GM19025 (cell line): Measurements from ENCODE around the gene CYP46A1.

ENCODE experiments used
- ATAC-seq: cut with Tn5 transposase; IDR thresholded peaks from one replicate; pipeline ENCODE4 v1.9.1; 2021; ENCODE audit warnings: mild to moderate bottlenecking, low read depth, moderate library complexity; ENCODE audit not compliant: unreplicated experiment

Gene CYP46A1

DNA sequence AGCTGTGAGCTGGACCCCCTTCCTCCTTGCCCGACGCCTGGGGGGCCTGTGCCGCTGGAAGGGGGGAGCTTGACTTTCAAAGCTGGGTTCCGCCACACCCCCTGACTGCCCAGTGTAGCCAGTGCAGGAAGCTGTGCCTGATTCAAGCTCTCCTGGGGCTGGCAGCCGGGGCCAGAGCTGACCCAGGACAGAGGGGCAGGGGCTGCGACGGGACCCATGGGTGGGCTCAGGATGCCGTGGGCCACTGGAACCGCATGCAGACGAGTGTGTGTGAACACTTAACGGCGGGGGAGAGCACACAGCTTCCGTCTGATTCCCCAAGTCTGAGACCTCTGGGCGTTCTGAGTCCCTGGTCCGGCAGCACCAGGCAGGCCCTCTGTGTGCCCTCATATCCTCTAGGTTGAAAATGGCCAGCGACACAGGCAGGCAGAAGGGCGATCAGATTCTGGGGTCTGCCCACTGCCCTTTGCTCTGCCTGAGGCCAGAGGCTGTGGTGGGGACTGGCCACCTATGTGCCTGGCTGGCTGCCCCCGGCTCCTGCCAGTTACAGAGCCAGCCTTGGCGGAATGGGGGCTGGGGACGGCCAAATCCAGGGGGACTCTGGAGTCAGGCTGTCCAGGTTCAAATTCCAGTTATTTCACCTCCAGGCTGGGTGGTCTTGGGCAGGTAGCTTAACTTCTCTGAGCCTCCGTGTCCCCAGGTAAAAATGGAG is 54.0 kb downstream of the CYP46A1 start:
- ATAC-seq, result no peak

DNA sequence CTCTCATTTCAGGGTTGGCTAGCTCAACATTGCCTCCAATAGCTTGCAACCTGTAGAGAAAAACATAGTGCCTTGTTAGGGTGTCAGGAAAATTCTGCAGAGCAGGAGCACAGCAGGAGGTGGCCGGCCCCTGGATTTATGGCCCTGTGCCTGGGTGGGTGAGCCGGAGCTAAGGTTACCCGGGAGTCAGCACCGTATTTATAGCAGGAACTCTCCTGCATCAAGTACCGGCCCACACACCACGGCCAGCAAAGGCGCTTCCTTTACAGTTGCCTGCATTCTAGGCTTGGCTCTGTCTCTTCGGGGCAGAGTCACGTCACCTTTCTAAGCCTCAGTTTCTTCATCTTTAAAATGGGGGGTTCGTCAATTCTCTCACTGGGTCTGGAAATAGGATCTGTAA is 56.3 kb downstream of the CYP46A1 start:
- no peak for ATAC-seq

DNA sequence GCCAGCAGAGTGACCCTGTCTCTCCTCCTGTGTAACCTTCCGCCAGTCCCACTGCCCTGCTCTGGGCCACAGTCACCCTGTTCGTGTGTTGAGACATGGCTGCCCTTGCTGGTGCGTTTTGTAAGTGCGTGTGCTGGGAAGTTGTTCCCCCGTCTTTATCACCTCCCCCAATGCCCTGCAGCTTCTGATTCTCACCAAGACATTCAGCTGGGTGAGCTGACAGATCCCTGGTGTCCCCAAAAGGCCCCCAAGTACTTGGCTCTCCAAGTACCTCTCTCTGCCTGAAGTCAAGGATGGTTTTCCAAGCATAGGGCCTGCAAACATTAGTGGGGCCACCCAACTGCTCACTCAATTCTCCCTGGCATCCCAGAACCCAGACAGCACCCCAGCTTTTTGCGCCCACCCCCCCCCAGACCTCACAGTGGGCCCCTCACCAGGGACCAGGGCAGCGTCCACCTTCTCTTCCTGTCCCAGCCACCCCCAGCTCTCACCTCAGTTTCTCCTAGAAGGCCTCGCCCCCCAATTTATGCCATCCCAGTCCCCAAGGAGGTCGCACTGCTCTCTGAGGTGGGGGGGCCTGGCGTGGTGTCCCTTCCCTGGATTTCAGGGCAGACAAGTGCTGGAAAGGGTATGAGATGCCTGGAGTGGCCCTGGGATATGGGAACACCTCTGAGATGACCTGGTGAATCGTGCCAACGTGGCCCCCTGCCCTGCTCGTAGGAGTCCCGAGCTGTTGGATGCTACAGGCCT is 57.3 kb downstream of the CYP46A1 start:
- no peak for ATAC-seq

DNA sequence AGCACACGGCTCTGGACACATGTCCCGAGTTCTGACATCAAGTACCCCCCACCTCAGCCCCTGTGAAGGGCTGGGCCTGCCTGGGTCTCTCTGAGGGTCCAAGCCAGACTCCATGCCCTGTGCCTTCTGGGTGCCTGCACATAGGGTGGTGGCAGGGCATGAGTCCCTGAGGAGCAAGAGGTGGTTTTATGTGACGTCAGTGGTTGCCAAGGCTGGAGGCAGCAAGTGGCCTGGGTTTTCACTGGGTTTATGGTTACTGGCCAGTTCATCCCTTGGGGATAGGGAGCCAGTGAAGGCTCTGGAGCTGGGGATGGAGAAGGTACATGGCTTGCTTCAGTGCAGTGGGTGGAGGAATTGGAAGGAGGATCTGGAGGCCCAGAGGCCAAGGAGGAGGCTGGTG is 58.0 kb downstream of the CYP46A1 start:
- no peak for ATAC-seq

DNA sequence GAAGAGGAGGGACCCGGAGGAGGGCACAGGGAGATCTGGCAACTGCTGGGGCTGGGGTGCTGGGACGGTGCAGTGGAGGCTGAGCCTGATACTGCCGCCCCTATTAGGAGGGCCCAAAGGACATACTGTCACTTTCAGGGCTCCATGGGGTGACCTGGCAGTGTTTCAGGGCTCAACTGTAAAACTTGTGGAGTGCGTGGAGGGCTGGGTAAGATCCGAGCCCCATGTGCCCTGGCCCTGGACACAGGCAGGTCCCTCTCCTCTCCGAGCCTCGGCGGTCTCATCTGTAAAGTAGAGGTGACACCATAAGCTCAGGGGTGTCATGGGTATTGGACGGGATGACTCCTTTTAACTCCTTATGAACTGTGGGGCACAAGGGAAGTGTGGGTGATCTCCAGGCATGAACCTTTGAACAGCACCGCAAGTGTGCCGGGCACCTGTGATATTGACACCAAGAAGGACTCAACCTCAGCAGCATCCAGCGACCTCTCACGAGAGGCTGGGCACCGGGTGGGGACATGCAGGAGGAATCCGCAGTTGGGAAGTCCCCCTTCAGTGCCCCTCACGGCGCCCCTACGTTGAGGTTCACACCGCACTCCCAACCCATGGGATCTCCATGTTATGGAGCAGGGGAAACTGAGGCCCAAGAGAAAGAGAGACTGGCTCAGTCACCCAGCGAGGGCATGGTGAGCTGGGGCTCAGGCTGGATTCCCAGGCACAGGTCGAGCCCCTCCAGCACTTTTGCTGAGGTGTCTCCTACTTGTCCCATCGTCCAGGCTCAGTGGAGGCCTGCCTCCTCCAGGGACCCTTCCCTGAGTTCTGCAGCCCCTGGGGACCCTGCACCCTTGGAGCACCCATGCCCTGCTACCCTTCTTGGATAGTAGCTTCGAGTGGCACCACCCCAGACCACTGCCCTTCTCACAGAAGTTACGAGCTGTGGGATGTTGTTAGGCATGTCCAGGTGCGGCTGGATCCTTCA is 58.7 kb downstream of the CYP46A1 start:
- no peak for ATAC-seq

DNA sequence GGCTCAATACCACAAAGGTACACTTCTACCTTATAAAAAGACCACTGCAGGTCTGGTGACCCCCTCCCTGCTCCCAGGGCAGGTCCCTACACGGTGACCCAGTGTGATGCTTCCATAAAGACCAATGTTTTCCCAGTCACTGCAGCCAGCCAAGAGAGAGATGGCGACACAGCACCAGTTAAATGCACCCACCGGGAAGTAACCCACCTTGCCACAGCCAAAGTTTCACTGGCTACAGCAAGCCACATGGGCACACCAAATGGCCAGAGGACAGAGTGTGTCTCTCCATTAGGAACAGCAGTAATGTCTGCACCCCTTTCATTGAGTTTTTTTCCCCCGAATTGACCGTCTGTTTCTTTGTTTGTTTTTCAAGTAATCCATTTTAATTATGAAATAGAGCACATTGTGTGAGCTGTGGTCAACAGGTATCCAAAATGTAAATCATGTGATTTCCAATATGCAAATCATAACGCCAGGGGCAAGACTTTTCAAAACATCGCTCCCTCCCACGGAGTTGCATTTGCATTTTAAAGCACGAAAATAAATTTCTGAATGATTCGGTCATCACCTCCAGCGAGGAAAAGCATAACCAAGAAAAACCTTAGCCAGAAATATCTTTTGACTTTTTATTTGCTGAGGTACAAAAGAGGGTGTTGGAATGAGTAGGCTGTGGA is 60.2 kb downstream of the CYP46A1 start:
- no peak for ATAC-seq

DNA sequence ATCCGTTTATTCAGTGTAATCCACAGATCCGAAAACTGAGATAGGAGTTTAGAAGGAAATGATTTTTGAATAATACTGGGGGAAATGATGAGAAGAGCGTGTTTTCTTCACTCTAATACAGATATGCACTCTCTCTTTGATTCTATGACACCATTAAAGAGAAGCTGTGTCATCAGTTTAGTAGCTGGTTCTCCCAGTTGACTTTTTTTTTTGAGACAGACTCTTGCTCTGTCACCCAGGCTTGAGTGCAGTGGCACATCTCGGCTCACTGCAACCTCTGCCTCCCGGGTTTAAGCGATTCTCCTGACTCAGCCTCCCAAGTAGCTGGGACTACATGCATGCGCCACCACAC is 60.8 kb downstream of the CYP46A1 start:
- no peak for ATAC-seq

DNA sequence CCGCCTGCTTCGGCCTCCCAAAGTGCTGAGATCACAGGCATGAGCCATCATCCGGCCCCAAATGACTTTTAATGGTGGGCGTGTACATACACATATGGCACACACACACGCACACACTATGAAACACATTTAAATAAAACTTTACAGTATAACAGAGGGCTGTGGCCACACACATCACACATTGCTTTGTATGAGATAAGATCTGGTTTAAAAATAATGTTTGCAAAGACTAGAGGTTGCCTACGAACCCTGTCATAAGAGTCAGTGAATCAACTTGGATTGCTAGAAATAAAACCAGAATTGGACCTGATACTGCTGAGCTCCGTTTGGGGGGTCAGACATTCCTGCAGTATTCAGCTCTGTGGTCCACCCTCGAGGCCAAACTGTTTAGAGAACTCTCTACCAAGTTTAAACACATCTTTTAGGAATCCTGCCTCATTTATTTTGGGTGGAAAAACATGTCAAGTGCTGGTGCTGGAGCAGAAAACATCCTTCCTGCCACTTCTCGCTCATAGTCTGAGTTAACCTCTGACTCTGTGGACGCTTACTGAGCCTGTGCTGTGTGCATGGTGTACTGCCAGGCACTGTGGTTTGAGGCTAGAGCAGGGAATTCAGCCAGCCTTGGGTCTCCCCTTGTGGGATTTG is 61.3 kb downstream of the CYP46A1 start:
- ATAC-seq, result no peak

DNA sequence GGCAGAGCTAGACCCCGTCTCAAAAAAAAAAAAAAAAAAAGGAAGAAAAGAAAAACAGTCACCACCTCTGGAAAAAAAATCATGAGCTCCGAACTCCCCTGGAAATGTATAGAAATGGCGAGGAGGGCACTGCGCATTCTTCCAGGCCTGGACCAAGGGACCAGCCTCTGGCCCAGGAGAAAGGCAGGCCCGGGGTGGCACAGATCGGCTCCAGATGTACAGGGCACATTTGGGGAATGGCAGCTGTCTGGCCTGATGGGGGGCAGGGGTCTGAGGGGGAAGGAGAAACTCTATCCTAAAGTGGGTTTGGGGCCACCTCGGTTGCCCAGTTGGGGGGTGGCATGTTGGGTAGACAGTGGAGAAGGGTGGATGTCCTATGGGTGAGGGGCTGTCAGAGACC is 63.1 kb downstream of the CYP46A1 start:
- ATAC-seq, result no peak

DNA sequence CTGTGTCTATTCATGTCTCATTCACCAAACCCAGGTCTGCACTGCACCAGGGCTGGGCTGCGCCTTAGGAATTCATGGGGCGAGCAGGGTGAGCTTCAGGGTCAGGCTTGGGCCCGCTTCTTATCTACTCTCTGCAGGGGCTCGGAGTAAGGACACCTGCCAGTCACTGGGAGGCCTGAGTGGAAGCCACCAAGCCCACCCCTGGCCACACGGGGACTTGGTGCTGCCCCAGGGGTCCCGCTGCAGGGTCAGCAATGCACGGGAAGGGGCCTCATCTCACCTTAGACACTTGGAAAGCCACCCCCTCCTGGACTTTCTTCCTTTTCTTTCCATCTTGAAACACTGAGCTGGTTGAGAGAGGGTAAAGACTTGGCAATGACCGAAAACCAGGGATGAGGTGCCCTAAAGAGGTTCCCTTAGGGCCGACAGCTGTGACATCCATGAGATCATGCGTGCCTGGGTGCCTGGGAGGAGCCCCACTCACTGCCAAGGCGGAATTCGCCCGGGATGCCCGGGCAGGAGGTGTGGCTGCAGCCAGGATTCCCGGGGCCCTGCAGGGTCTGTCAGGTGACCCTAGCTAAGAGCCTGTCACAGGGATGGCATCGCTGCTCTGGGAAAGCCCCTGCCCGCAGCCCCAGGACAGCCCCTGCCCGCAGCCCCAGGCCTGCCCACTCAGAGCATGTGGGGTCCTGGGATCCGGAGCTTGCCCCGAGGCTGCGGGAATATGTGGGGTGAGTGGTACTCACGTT is 63.7 kb downstream of the CYP46A1 start:
- ATAC-seq, result no peak

DNA sequence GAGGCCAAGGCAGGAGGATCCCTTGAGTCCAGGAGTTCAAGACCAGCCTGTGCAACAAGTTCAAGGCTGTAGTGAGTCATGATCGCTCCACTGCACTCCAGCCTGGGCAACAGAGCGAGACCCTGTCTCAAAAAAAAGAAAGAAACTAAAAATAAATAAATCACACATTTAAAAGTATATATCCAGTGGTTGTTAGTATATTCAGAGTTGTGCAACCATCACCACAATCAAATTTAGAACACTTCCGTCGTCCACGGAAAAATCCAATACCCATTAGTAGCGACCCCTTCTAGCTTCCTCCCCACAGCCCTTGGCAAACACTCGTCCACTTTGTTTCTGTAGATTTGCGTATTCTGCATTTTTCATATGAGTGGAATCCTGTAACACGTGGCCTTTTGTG is 64.4 kb downstream of the CYP46A1 start:
- no peak for ATAC-seq

DNA sequence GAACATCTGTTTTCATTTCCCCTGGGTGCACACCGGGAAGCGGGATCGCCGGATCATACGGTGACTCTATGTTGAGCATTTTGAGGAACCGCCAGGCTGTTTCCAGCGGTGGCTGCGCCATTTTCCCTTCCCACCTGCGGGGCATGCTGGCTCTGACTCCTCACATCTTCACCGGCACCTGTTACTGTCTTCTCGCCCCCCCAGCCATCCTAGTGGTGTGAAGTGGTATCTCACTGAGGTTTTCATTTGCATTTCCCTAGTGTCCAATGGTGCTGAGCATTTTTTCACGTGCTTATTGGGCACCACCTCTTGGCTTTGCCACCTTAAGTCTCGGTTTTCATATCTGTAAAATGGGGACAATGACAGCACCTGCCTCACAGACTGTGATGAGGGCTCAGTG is 65.0 kb downstream of the CYP46A1 start:
- ATAC-seq, result no peak

DNA sequence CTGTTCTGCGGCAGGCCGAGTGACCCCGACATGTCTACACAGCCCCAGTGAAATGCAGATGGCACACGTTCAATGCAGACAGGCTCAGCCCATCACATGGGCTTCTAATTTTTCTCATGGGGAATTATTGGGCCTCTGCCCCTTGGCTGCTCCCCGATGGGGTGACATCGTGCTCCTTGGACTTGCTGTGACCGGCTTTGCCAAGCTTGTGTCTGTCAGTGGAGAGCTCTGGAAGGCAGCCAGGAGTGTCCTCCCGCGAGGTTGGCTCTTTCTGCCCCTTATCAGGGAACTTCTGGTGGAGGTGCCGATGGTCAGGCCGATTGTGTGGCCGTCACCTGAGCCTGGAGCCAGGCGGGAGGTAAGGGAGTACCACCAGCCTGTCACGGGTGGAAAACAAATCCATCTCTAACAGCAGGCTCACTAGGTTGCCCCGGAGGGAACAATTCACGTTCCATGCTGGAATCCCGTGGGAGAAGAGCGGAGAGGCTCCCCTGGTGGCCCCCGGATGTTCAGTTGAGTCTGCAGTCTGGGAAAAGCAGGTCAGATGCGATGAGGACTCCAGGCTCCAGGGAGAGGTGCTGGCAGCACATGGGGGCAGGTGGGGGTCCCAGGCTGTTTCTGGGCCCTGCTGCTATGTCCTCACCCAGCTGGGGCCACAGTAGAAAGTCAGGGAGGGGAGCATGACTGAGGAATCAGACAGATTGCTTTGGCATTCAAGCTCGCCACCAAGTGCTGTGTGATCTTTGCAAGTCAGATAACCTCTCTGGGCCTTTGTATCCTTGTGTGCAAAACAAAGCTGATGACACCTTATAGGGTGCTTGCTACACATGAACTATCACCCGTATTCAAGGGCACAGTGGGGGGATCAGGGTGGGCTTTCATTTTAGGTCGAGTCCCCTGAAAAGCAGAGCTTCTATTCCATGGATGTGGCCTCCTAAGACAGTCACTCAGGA is 65.9 kb downstream of the CYP46A1 start:
- no peak for ATAC-seq

DNA sequence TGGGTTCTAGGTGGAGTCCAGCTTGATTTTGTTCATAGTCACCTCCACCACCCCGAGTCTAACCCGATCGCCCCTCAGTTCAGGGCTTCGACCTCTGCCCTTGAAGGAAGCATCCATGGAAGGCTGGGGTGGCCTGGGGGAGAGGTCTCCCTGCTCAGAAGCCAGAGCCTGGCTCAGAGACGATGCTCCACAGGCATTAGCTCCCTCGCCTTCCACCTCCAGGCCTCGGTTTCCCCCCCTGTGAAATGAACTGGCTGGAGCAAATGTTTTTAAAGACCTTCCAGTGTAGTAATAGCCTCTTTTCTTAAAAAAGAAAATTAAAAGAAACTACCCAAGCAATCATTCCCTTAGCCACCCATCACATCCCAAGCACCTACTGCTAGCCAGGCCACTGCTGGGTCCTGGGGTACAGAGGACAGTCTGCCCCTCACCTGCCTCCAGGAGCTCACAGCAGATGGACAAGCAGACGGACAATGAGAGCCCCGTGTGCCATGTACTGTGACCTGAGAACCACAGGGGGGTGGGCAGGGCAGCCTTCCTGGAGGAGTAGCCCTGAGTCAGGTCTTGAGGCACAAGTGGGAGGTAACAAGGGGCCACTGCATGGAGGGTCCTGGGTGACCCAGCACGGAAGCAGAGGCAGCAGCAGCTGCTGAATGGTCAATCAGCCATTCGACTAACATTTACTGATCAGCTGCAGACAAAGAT is 66.8 kb downstream of the CYP46A1 start:
- no peak for ATAC-seq

DNA sequence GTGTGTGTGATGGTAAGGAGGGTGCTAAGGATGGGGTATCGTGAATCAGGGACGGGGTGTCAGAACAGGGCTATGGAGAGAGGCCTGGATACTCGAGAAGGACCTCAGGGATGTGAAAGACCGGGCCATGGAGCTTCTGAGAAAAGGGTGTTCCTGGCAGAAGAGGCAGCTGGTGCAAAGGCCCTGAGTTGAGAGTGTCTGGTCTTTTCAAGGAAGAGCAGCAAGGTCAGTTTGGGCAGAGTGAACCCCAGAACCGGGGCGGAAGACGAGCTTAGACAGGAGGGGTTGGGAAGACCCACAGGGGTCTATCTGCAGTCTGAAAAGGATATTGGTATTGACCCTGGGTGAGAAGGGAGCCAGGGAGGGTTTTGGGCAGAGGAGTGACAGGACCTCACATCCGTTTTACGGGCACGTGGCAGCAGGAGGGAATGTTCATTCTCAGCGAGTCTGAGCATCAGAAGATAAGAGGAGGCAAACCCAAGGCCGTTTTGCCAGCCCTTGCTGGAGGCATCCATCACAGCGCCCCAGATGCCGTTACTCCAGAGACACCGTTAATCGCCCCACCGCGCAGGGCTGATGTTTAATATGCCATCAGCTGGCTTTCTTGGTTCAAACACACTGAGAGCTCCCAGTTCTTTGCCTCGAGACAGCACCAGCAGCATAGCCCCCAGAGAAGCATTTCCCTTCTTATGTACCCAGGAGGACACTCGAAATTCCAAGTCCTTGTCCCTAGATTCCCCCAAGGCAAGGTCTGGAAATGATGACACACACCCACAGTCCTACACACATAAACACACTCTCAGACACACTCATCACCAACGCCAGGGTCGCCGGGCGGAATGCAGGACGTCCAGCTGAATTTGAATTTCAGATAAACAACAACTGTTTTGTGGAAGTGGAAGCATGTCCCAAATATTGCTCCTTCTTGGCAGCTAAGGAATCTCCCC is 67.7 kb downstream of the CYP46A1 start:
- no peak for ATAC-seq

DNA sequence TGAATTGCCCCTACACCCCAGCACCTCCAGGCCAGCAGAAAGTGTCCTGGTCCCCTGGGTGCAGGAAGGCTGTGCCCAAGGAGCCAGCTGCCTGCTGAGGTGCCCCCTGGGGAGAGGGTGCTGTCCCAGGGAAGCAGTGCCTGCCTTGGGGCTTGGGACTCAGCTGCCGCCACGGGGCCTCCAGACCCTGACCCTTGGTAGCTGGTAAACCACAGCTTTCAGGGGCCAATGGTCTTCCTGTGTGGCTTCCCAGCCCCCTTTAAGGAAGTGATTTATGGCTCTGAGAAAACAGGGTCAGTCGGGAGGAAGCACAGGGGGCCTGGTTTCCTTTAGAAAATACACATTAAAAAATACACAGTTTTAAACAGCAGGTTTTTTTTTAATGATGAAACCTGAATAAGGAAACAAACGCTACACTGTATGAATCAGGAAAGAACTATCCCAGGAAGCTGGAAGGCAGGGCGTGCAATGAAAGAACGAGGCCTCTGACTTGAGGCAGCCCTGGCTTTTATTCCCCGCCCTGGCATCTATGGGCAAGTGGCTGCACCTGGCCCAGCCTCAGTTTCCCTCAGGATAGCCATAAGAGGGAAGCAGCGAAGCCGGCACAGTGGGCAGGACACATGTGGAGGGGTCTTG is 68.5 kb downstream of the CYP46A1 start:
- no peak for ATAC-seq
